Measurements from ENCODE around the gene FOXL2.

Gene FOXL2

DNA sequence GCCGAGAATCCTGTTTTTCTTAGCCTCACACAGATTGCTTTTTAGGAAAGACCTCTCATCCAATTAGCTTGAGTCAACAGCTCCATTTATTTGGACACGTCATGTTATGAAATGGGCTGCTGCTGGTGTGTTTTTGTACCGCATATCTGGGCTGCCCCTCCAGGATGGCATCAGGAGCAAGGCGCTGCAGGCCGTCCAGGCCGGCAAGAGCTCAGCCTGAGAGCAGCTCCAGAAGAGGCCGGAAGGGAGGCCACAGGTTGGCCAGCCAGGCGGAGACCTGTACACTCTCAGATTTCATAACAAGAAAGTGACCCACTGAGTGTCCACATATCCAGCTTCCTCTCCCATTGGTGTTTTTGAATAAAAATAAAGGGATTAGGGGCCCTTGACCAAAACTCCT lies 28.4 kb upstream of the FOXL2 start:
- DNase-seq (ENCODE audit: low spot score): no peak
- TF ChIP-seq, protein P1, sequence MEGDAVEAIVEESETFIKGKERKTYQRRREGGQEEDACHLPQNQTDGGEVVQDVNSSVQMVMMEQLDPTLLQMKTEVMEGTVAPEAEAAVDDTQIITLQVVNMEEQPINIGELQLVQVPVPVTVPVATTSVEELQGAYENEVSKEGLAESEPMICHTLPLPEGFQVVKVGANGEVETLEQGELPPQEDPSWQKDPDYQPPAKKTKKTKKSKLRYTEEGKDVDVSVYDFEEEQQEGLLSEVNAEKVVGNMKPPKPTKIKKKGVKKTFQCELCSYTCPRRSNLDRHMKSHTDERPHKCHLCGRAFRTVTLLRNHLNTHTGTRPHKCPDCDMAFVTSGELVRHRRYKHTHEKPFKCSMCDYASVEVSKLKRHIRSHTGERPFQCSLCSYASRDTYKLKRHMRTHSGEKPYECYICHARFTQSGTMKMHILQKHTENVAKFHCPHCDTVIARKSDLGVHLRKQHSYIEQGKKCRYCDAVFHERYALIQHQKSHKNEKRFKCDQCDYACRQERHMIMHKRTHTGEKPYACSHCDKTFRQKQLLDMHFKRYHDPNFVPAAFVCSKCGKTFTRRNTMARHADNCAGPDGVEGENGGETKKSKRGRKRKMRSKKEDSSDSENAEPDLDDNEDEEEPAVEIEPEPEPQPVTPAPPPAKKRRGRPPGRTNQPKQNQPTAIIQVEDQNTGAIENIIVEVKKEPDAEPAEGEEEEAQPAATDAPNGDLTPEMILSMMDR (IDR thresholded peaks at IDR 0.05; ENCODE audit: extremely low read depth, insufficient read depth, missing control alignments): no peak
- in situ Hi-C loops (cut with MboI; ENCODE audit: low pct_unique_long_range_greater_than_20kb, low sequenced_read_pairs, unreplicated experiment): no loop called here

DNA sequence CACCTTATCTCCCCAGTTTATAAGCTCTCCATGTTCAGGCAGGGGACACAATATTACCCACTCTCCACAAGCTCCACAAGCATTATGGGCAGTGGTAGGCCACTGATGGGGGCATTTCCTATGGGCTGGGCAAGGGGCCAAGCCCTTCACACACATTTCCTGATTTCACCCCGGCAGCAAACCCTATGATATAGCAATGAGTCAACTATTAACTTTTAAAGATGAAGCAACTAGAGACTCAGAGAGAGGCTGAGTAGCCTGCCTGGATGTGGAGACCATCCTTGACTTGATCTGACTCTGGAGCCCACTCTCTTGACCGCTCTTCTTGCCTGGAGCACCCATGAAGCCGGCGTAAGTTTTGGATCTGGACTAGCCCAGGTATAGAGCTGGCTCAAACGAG lies 27.5 kb upstream of the FOXL2 start:
- TF ChIP-seq, protein P1 (IDR thresholded peaks at IDR 0.05; ENCODE audit: extremely low read depth, insufficient read depth, missing control alignments): no peak
- in situ Hi-C loops (cut with MboI; ENCODE audit: low pct_unique_long_range_greater_than_20kb, low sequenced_read_pairs, unreplicated experiment): no loop called here
- DNase-seq (ENCODE audit: low spot score): no peak

DNA sequence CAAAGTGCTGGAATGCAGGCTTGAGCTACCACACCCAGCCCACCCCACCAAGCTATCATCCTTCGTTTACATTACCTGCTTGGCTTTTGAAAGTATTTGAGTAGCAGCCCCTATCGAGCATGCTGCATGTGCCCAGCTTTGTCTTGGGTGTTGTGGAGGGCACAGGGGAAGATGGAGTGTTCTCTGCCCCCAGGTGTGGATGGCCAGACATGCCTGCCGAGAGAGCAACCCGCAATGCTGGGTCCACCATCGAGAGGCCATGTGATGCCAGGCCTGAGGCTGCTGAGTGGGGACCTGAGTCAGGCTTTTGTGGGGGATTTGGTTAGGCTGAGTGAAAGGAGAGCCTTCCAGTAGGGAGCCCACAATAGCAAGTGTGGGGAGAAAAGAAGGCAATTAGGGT lies 26.0 kb upstream of the FOXL2 start:
- in situ Hi-C loops (cut with MboI; ENCODE audit: low pct_unique_long_range_greater_than_20kb, low sequenced_read_pairs, unreplicated experiment): no loop called here
- TF ChIP-seq, protein P1 (IDR thresholded peaks at IDR 0.05; ENCODE audit: extremely low read depth, insufficient read depth, missing control alignments): no peak
- no peak for DNase-seq (ENCODE audit: low spot score)

DNA sequence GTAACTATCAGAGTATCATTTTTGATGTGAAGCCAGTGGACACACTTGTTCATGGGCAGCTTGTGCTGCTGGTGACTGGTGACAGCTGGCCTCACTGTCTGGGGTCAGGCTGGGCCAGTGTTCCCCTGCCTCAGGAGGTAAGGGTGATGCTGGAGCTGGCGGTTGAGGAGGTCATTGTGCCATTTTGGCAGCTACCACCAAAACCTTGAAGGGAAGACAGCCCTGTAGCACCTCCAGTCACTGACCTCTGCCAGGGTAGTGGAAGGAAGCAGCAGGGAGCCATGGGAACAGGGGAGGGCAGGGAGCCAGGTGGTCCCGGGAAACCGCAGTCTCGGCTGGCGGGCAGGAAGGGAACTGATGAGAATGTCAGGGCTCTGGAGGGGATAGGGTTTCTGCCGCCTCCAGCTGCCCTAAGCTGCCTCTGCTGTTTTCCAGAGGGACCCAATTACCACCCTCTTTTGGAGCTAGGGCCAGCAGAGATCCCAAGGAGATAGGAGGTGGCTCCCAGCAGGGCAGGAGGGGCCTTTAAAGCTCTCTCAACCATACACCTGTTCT lies 24.9 kb upstream of the FOXL2 start:
- in situ Hi-C loops (cut with MboI; ENCODE audit: low pct_unique_long_range_greater_than_20kb, low sequenced_read_pairs, unreplicated experiment): no loop called here
- DNase-seq (ENCODE audit: low spot score): no peak
- TF ChIP-seq, protein P1 (IDR thresholded peaks at IDR 0.05; ENCODE audit: extremely low read depth, insufficient read depth, missing control alignments): no peak

DNA sequence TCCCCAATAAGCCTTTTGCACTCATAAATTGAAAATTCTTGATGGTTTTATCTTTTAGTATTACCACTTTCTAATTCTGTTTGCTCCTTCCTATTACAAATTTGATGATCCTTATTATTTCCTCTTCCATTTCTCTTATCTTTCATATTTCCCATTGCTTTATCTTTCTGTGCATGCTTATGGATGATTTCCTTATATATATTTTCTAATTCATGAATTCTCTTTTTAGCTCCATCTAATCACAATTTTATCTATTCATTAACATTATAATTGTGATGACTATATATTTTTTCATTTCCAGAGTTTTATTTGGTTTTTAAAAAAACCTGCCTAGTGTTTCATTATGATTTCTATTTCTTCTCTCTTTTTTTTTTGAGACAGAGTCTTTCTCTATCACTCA lies 18.0 kb upstream of the FOXL2 start:
- DNase-seq (ENCODE audit: low spot score): no peak
- TF ChIP-seq, protein P1 (IDR thresholded peaks at IDR 0.05; ENCODE audit: extremely low read depth, insufficient read depth, missing control alignments): no peak
- in situ Hi-C loops (cut with MboI; ENCODE audit: low pct_unique_long_range_greater_than_20kb, low sequenced_read_pairs, unreplicated experiment): no loop called here

DNA sequence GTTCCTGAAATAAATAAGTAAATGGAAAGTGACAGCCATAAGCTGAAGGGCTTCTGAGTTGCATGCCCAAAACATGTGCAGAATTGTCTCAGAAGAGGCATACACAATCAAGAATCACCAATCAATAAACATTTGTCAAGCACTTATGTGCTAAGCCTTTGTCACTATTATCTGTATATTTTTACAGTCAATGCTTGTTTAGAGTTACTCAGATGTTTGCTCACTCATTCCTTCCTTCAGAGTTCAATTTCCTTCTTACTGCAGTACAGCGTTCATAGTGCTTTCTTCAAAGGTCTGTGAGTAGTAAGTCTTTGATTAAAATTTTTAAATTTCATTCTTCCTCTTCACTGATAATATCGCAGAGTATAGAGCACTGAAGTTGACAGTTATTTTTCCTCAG lies 17.3 kb upstream of the FOXL2 start:
- TF ChIP-seq, protein P1 (IDR thresholded peaks at IDR 0.05; ENCODE audit: extremely low read depth, insufficient read depth, missing control alignments): no peak

More for the DNA sequence above, 17.3 kb upstream of the FOXL2 start:
- DNase-seq (ENCODE audit: low spot score): no peak
- in situ Hi-C loops (cut with MboI; ENCODE audit: low pct_unique_long_range_greater_than_20kb, low sequenced_read_pairs, unreplicated experiment): no loop called here
